NCI-H187 treated with DMSO at 0.1 percent for 48 hours (cell line): ENCODE data around the gene KIAA1755.

Experiments
- DNase-seq: peaks from one replicate; lab custom pipeline; 2025; lab: John Stamatoyannopoulos, UW

KIAA1755 gene

GRCh38 chr20:38165089-38165965 lies 95.2 kb downstream of the KIAA1755 start, which contains the start of gene TGM2:
TGM2 (minus strand) TSS chr20:38165270; CDS start chr20:38165198, 72 bp downstream.
- no peak for DNase-seq

- DNase-seq: no peak
These were observed 95.9 kb downstream of the KIAA1755 start for GRCh38 chr20:38164624-38165088.

GRCh38 chr20:38164069-38164468 lies 96.5 kb downstream of the KIAA1755 start:
- DNase-seq: no peak

- DNase-seq: no peak
These were observed 97.4 kb downstream of the KIAA1755 start for GRCh38 chr20:38162878-38163875.

GRCh38 chr20:38162149-38162548 lies 98.4 kb downstream of the KIAA1755 start:
- DNase-seq: no peak

- DNase-seq: no peak
These were observed 99.1 kb downstream of the KIAA1755 start for GRCh38 chr20:38161412-38161774.
